ENCODE results near the gene PRKAR1B.
"Not testable (repeated sequence)": the region's sequence is repeated elsewhere in the genome, so short reads cannot be mapped to it uniquely, and the experiment has no call there.

The PRKAR1B gene

GRCh38 chr7:569071-569855 lies 157.8 kb downstream of the PRKAR1B start:
- no peak for DNase-seq

GRCh38 chr7:568031-568951 lies 158.8 kb downstream of the PRKAR1B start:
- DNase-seq, result no peak

GRCh38 chr7:567305-567883 lies 159.7 kb downstream of the PRKAR1B start:
- DNase-seq, result no peak

- DNase-seq, result no peak
These were observed 161.0 kb downstream of the PRKAR1B start for GRCh38 chr7:566100-566499.

GRCh38 chr7:564176-564865 lies 162.8 kb downstream of the PRKAR1B start:
- no peak for DNase-seq

- DNase-seq, result no peak
These were observed 163.4 kb downstream of the PRKAR1B start for GRCh38 chr7:563629-564170.

GRCh38 chr7:562789-563628 lies 164.1 kb downstream of the PRKAR1B start:
- DNase-seq, result no peak

GRCh38 chr7:562374-562675 lies 164.8 kb downstream of the PRKAR1B start:
- no peak for DNase-seq

GRCh38 chr7:561631-562373 lies 165.3 kb downstream of the PRKAR1B start:
- DNase-seq, result no peak

- no peak for DNase-seq
These were observed 166.0 kb downstream of the PRKAR1B start for GRCh38 chr7:560966-561630.

GRCh38 chr7:559396-559705 lies 167.7 kb downstream of the PRKAR1B start:
- no peak for DNase-seq

GRCh38 chr7:557558-557881 lies 169.6 kb downstream of the PRKAR1B start:
- DNase-seq, result no peak

GRCh38 chr7:556837-557557 lies 170.1 kb downstream of the PRKAR1B start:
- DNase-seq, result no peak

GRCh38 chr7:556291-556826 lies 170.7 kb downstream of the PRKAR1B start:
- no peak for DNase-seq

- no peak for DNase-seq
These were observed 171.4 kb downstream of the PRKAR1B start for GRCh38 chr7:555551-556160.

GRCh38 chr7:553636-554111 lies 173.4 kb downstream of the PRKAR1B start:
- no peak for DNase-seq

GRCh38 chr7:552868-553635 lies 174.0 kb downstream of the PRKAR1B start:
- DNase-seq, result no peak

- DNase-seq, result not testable (repeated sequence)
These were observed 174.8 kb downstream of the PRKAR1B start for GRCh38 chr7:552151-552867.

All from stimulated activated CD4-positive, alpha-beta T cell treated with anti-CD3 and anti-CD28 coated beads, Interleukin-4, amount 100 ng/mL, for 4 hours (primary cell).